Naive thymus-derived CD4-positive, alpha-beta T cell (primary cell): ENCODE results near the gene C4orf46. TPM values are rescaled to one million over a fixed set of nuclear protein-coding genes. Genes with fewer than 3 reads are reported as not detected.
"Not testable (repeated sequence)": the region's sequence is repeated elsewhere in the genome, so short reads cannot be mapped to it uniquely, and the experiment has no call there.

Experiments
- ATAC-seq: fragments of 150-1000 bp; cut with Tn5 transposase; 2 replicates; pipeline ENCODE4 v1.10.0; 2021; ENCODE audit warnings: mild to moderate bottlenecking, moderate library complexity
- CTCF ChIA-PET: fragments of 350-600 bp; sonication (Branson Sonifier 250); formaldehyde crosslinking; loops from one replicate; lab custom pipeline; 2021; ENCODE audit warnings: antibody characterized with exemption; lab: Charles Lee
- POLR2A ChIA-PET: fragments of 350-600 bp; sonication (Branson Sonifier 250); formaldehyde crosslinking; loops from one replicate; lab custom pipeline; 2021; ENCODE audit warnings: antibody characterized with exemption, inconsistent platforms; lab: Charles Lee
- DNase-seq, 9 donors: peaks; one replicate each; pipeline versions ENCODE4 v3.0.0 to v3.0.0-alpha.2; 2020 to 2022; ENCODE audit warnings: mixed read lengths in 1 of 9
- H3K27ac ChIP-seq: one replicate; pipeline ENCODE4 v1.7.0; 2013; ENCODE audit warnings: mild to moderate bottlenecking, low read depth, low read length, moderate library complexity
- H3K27me3 ChIP-seq, 2 donors: one replicate each; pipeline ENCODE4 v1.7.0; 2013; ENCODE audit warnings: low read length in 2 of 2, mild to moderate bottlenecking in 2 of 2, moderate library complexity in 2 of 2; ENCODE audit not compliant: control insufficient read depth in 2 of 2, insufficient read depth in 2 of 2
- H3K36me3 ChIP-seq, 3 experiments: 1 replicate in 2 of 3; 2 replicates in 1 of 3; pipeline ENCODE4 v1.7.0; 2013; ENCODE audit warnings: low read length in 3 of 3, mild to moderate bottlenecking in 3 of 3, moderate library complexity in 1 of 3; ENCODE audit not compliant: insufficient read depth in 3 of 3, control insufficient read depth in 2 of 3
- H3K4me1 ChIP-seq, 2 donors: one replicate each; pipeline ENCODE4 v1.7.0; 2013; ENCODE audit warnings: low read length in 2 of 2, mild to moderate bottlenecking in 2 of 2, moderate library complexity in 1 of 2; ENCODE audit not compliant: control insufficient read depth in 2 of 2, insufficient read depth in 2 of 2
- H3K4me3 ChIP-seq: 2 replicates; pipeline ENCODE4 v1.7.0; 2013; ENCODE audit warnings: mild to moderate bottlenecking, low read length
- H3K9me3 ChIP-seq, 3 experiments: 1 replicate in 2 of 3; 2 replicates in 1 of 3; pipeline ENCODE4 v1.7.0; 2013; ENCODE audit warnings: low read length in 3 of 3; ENCODE audit not compliant: control insufficient read depth in 2 of 3
- H3K27ac Mint-ChIP-seq, 9 donors: one replicate each; pipeline ENCODE4 v1.8.0; 2020 to 2022; ENCODE audit warnings: mixed read lengths in 9 of 9, mild to moderate bottlenecking in 8 of 9, moderate library complexity in 5 of 9, inconsistent platforms in 2 of 9
- H3K27me3 Mint-ChIP-seq, 5 donors: one replicate each; pipeline ENCODE4 v1.8.0; 2021 to 2022; ENCODE audit warnings: mixed read lengths in 5 of 5, mild to moderate bottlenecking in 1 of 5
- H3K36me3 Mint-ChIP-seq, 5 donors: one replicate each; pipeline ENCODE4 v1.8.0; 2020 to 2022; ENCODE audit warnings: mixed read lengths in 5 of 5, mild to moderate bottlenecking in 3 of 5, inconsistent platforms in 1 of 5
- H3K4me1 Mint-ChIP-seq, 7 donors: one replicate each; pipeline ENCODE4 v1.8.0; 2020 to 2022; ENCODE audit warnings: mixed read lengths in 7 of 7, mild to moderate bottlenecking in 3 of 7, inconsistent platforms in 1 of 7
- H3K4me3 Mint-ChIP-seq, 10 donors: one replicate each; pipeline ENCODE4 v1.8.0; 2020 to 2022; ENCODE audit warnings: mild to moderate bottlenecking in 10 of 10, mixed read lengths in 10 of 10, moderate library complexity in 6 of 10, inconsistent platforms in 2 of 10
- H3K9me3 Mint-ChIP-seq, 11 donors: one replicate each; pipeline ENCODE4 v1.8.0; 2020 to 2022; ENCODE audit warnings: mixed read lengths in 11 of 11, mild to moderate bottlenecking in 4 of 11, inconsistent platforms in 1 of 11, moderate library complexity in 1 of 11
- intact Hi-C, 2 donors: fragments of 100-400 bp; cut with micrococcal nuclease; formaldehyde crosslinking; loops; one replicate each; pipeline ENCODE4 v1.15.1; 2023
- polyA plus RNA-seq, 2 donors: library from polyadenylated mRNA; unstranded; fragments of 300-500 nt; fragmentation: Illumina TruSeq; gene quantifications; one replicate each; pipeline ENCODE4 v1.2.3, GENCODE V29; 2021
- total RNA-seq, 6 experiments: library from RNA in 5 of 6; stranded (reverse) in 5 of 6; gene quantifications; 1 replicate in 5 of 6; 2 replicates in 1 of 6; pipeline ENCODE4 v1.2.3 and lab custom pipeline; 2021 to 2026

The C4orf46 gene
- total and polyA plus RNA-seq, 7 experiments from 2014 or later, result 1.8 to 15.4 (median 4.2) TPM

DNA sequence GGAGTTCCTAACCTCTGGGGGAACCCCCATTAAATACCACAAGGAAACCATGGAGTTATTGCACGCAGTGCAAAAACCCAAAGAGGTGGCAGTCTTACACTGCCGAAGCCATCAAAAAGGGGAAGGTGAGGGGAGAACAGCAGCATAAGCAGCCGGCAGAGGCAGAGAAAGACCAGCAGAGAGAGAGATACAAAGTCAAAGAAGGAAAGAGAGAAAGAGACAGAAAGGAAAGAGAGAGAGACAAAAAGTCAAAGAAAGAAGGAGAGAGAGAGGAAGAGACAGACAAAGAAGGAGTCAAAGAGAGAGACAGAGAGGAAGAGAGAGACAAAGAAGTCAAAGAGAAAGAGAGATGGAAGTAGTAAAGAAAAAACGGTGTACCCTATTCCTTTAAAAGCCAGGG is 8.4 kb downstream of the C4orf46 start:
- intact Hi-C loops, POLR2A ChIA-PET, H3K4me3 Mint-ChIP-seq, CTCF ChIA-PET, H3K36me3 ChIP-seq, H3K27ac ChIP-seq, H3K27ac Mint-ChIP-seq, DNase-seq, H3K9me3 ChIP-seq, H3K4me1 ChIP-seq, H3K4me1 Mint-ChIP-seq, H3K27me3 Mint-ChIP-seq, ATAC-seq, H3K27me3 ChIP-seq, H3K9me3 Mint-ChIP-seq, H3K4me3 ChIP-seq: not testable (repeated sequence)
- peaks cover 0 to 11% (median 0%) of the 10 kb centered on the region in 5 donors for H3K36me3 Mint-ChIP-seq

DNA sequence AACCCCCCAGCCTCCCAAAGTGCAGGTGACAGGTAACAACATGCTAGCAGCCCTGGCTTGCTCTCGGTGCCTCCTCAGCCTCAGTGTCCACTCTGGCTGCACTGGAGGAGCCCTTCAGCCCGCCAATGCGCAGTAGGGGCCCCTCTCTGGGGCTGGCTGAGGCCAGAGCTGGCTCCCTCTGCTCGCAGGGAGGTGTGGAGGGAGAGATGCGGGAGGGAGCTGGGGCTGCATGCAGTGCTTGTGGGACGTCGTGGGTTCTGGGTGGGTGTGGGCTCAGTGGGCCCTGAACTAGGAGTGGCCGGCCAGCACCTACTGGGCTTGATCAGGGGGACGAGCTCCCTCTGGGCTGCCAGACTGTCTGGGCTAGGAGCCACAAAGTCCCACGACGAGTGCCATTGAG is 14.4 kb downstream of the C4orf46 start:
- ATAC-seq (no peak), DNase-seq (no peak)
- POLR2A ChIA-PET, result no interaction called here
- Mint-ChIP-seq H3K27me3 (peaks cover 0 to 13% (median 6%) of the 10 kb centered on the region in 5 donors), H3K4me1 (peaks cover 0 to 9% (median 6%) of the 10 kb centered on the region in 7 donors), H3K9me3 (no peaks in the 10 kb centered on the region), H3K27ac (no peak overlapping the region), H3K36me3 (no peaks in the 10 kb centered on the region), H3K4me3 (no peak overlapping the region)
- intact Hi-C loops, result no loop called here
- Histone ChIP-seq H3K27ac (no peak overlapping the region), H3K36me3 (no peaks in the 10 kb centered on the region), H3K27me3 (no peaks in the 10 kb centered on the region), H3K4me3 (no peak overlapping the region), H3K4me1 (no peaks in the 10 kb centered on the region), H3K9me3 (no peaks in the 10 kb centered on the region)
- CTCF ChIA-PET, result no interaction called here

DNA sequence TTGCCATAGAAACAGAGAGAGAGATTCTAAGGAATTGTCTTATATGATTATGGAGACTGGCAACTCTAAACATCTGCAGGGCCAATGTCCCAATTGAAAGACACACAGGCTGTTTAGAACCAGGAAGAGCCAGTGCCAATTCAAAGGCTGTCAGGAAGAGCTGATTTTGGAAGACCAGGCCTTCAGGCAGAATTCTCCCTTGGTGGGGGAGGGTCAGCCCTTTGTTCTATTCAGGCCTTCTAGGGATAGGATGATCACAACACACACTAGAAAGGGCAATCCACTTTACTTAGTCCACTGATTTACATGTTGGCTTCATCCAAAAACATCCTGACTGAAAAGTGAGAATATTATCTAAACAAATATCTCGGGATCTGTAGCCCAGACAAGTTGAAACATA is 15.2 kb downstream of the C4orf46 start:
- CTCF ChIA-PET, result no interaction called here
- no peaks in the 10 kb centered on the region for H3K9me3 Mint-ChIP-seq
- ATAC-seq, result no peak

DNA sequence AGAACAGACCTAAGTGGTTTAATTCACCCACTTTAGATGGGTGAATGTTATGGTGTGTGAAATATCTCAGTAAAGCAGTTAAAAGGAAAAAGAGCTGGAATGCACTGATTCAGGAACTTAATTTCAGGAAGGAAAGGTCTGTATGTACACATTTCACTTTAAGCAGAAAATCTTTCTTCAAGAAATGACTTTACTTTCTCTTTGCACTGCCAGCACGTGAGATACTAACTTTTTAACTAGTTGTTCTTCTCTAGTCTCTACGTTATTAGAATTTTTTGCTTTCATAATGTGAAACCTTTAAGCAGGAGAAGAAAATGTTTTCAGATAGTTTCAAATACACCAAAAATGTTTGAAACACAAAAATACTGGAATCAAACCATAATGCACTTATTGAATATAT is 18.8 kb downstream of the C4orf46 start:
- CTCF ChIA-PET, result no interaction called here
- Mint-ChIP-seq H3K4me3 (peak overlapping the region in 9 of 10 donors; percentile 31 to 77 (median 64)), H3K4me1 (peaks cover 0 to 11% (median 6%) of the 10 kb centered on the region in 7 donors), H3K27me3 (peaks cover 0 to 4% (median 2%) of the 10 kb centered on the region in 5 donors), H3K36me3 (no peaks in the 10 kb centered on the region), H3K9me3 (no peaks in the 10 kb centered on the region), H3K27ac (peak overlapping the region in 7 of 9 donors; percentile 10 to 80 (median 50))
- Histone ChIP-seq H3K4me3 (no peak overlapping the region), H3K36me3 (no peaks in the 10 kb centered on the region), H3K27ac (no peak overlapping the region), H3K4me1 (no peaks in the 10 kb centered on the region), H3K9me3 (no peaks in the 10 kb centered on the region), H3K27me3 (no peaks in the 10 kb centered on the region)
- POLR2A ChIA-PET, result no interaction called here
- DNase-seq (no peak), ATAC-seq (no peak)
- intact Hi-C loops, result loop anchor here in 1 of 2 donors (1.0 kb wide), 1 partner anchor 18 kb away; the partner anchor contains the start of gene C4orf46

More for the DNA sequence above, 15.2 kb downstream of the C4orf46 start:
- Histone ChIP-seq H3K36me3 (no peaks in the 10 kb centered on the region), H3K27ac (no peak overlapping the region), H3K9me3 (no peaks in the 10 kb centered on the region), H3K4me3 (no peak overlapping the region), H3K4me1 (no peaks in the 10 kb centered on the region), H3K27me3 (no peaks in the 10 kb centered on the region)
- DNase-seq, result no peak
- H3K4me3 Mint-ChIP-seq, result no peak overlapping the region
- no peak overlapping the region for H3K27ac Mint-ChIP-seq
- no peaks in the 10 kb centered on the region for H3K36me3 Mint-ChIP-seq
- POLR2A ChIA-PET, result no interaction called here
- intact Hi-C loops, result no loop called here
- peaks cover 0 to 11% (median 6%) of the 10 kb centered on the region in 7 donors for H3K4me1 Mint-ChIP-seq
- peaks cover 0 to 13% (median 6%) of the 10 kb centered on the region in 5 donors for H3K27me3 Mint-ChIP-seq

DNA sequence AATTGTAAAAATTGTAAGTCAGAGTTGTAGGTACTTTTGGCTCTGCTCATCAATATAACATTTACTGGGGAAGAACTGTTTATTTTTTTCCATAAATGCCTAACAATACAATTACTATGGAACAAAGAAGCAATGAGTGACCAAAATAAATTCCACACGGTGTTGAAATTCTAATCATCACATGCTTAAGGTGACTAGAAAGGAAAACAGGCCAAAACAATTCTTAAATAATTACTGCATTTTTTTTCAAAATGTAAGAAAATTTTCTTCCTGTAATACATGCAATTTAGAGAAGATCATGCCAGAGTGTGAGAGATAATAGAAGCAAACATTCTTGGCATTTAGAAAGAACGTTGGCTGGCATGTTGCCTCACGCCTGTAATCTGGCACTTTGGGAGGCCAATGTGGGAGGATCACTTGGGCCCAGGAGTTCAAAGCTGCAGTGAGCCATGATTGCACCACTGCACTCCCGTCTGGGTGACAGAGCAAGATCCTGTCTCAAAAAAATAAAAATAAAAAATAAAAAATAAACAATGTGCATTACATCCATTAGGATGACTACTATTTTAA is 22.5 kb downstream of the C4orf46 start:
- H3K36me3 ChIP-seq, result no peaks in the 10 kb centered on the region
- Mint-ChIP-seq H3K27ac (no peak overlapping the region), H3K4me1 (peaks cover 0 to 11% (median 6%) of the 10 kb centered on the region in 7 donors), H3K36me3 (no peaks in the 10 kb centered on the region), H3K4me3 (no peak overlapping the region), H3K27me3 (peaks cover 0 to 25% (median 17%) of the 10 kb centered on the region in 5 donors), H3K9me3 (peaks cover 0 to 1% (median 0%) of the 10 kb centered on the region in 11 donors)
- CTCF ChIA-PET, result no interaction called here
- H3K27me3 ChIP-seq, result no peaks in the 10 kb centered on the region
- DNase-seq, result no peak
- H3K4me1 ChIP-seq, result no peaks in the 10 kb centered on the region
- POLR2A ChIA-PET, result no interaction called here
- H3K9me3 ChIP-seq, result no peaks in the 10 kb centered on the region
- ATAC-seq, result no peak
- intact Hi-C loops, result no loop called here
- no peak overlapping the region for H3K4me3 ChIP-seq
- H3K27ac ChIP-seq, result no peak overlapping the region

DNA sequence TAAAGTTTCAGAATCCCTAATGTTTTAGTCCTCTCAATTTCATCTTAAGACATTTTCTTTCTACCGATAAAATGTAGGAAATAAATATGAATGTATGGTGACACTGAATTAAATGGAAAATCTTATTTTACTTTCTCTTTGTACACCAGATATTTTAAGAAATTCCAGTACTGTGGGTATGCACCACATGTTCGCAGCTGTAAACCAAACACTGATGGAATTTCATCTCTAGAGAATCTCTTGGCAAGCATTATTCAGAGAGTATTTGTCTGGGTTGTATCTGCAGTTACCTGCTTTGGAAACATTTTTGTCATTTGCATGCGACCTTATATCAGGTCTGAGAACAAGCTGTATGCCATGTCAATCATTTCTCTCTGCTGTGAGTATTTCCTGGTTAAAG is 26.9 kb downstream of the C4orf46 start:
- no peak for ATAC-seq
- H3K27ac Mint-ChIP-seq, result no peak overlapping the region
- Histone ChIP-seq H3K27me3 (no peaks in the 10 kb centered on the region), H3K9me3 (no peaks in the 10 kb centered on the region), H3K4me1 (no peaks in the 10 kb centered on the region), H3K36me3 (no peaks in the 10 kb centered on the region), H3K27ac (no peak overlapping the region), H3K4me3 (no peak overlapping the region)
- intact Hi-C loops, result no loop called here
- peaks cover 15 to 37% (median 19%) of the 10 kb centered on the region in 5 donors for H3K27me3 Mint-ChIP-seq
- H3K36me3 Mint-ChIP-seq, result peaks cover 0 to 4% (median 0%) of the 10 kb centered on the region in 5 donors
- DNase-seq, result no peak
- ChIA-PET CTCF (no interaction called here), POLR2A (no interaction called here)
- H3K9me3 Mint-ChIP-seq, result peaks cover 0 to 1% (median 0%) of the 10 kb centered on the region in 11 donors
- no peaks in the 10 kb centered on the region for H3K4me1 Mint-ChIP-seq
- no peak overlapping the region for H3K4me3 Mint-ChIP-seq

DNA sequence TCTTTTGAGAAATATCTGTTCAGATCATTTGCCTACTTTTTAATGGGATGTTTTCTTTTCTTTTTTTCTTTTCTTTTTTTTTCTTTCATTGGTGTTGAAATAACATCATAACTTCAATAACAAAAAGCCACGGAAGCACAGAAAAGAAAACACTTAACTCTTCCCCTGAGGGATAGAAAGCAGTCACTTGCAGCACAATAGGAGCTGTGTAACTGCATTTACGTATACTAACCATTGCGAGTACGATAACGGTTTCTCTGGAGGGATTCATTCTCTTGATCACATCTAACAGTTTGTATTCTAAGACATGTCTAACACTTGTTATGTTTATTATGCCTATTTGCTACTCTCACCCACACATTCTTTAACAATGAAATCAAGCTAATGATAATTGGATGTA is 27.3 kb downstream of the C4orf46 start:
- no peaks in the 10 kb centered on the region for H3K4me1 Mint-ChIP-seq
- DNase-seq, result no peak

More for the DNA sequence above, 27.3 kb downstream of the C4orf46 start:
- no peak overlapping the region for H3K4me3 ChIP-seq
- H3K36me3 ChIP-seq, result no peaks in the 10 kb centered on the region
- no peak for ATAC-seq
- Mint-ChIP-seq H3K27ac (no peak overlapping the region), H3K9me3 (peaks cover 0 to 1% (median 0%) of the 10 kb centered on the region in 11 donors), H3K4me3 (no peak overlapping the region), H3K36me3 (peaks cover 0 to 4% (median 0%) of the 10 kb centered on the region in 5 donors), H3K27me3 (peaks cover 15 to 37% (median 19%) of the 10 kb centered on the region in 5 donors)
- H3K9me3 ChIP-seq, result no peaks in the 10 kb centered on the region
- no peak overlapping the region for H3K27ac ChIP-seq
- POLR2A ChIA-PET, result no interaction called here
- H3K27me3 ChIP-seq, result no peaks in the 10 kb centered on the region
- intact Hi-C loops, result no loop called here
- no peaks in the 10 kb centered on the region for H3K4me1 ChIP-seq
- CTCF ChIA-PET, result no interaction called here
